ENCODE data around the gene JAK3. TPM values are rescaled to one million over a fixed set of nuclear protein-coding genes. Genes with fewer than 3 reads are reported as not detected.

JAK3 gene
- total and polyA plus RNA-seq, 10 of the 15 experiments (the other 5 are each of a cell fraction or from before 2014, with no cell fraction given) = 7.8 to 67.9 (median 33.3) TPM

DNA sequence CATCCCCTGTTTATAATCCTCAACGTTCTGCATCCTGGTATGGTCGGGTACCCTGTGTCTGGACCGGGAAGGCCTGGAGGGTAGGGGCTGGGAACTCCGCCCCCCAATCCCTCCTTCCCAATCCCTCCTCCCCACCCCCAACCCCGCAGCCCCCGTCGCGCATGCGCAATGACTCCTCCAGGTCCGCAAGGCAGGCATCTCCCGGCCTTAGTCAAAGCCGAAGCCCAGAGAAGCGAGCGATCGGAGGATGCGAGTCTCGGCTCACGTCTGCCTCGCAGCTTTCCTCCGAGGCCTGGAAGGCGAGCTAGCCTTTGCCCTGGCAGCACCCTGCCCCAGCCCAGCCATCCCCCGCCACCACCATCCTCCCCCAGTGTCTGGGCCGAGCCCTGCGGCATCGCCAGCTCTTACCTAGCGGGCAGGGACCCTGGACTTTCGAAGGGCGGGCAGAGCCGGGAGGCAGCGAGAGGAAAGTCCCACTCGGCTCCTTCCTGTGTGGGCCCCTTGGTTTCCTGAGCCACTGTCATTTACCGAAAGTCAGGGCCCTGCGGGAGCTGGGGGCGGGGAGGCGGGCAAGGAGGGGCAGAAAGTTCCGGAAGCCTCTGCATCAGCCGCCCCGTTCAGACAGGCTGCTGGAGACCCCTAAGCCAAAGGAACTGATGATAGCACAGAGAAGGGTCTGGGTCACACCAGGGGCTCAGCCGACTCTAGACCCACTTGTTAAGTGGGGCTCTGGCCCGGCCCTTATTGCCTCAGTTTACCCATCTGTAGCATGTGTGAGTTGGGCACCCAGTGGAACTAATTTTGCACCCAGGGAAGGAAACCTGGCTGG is at the start of gene JAK3 (continued):
- TF ChIP-seq, protein P1, sequence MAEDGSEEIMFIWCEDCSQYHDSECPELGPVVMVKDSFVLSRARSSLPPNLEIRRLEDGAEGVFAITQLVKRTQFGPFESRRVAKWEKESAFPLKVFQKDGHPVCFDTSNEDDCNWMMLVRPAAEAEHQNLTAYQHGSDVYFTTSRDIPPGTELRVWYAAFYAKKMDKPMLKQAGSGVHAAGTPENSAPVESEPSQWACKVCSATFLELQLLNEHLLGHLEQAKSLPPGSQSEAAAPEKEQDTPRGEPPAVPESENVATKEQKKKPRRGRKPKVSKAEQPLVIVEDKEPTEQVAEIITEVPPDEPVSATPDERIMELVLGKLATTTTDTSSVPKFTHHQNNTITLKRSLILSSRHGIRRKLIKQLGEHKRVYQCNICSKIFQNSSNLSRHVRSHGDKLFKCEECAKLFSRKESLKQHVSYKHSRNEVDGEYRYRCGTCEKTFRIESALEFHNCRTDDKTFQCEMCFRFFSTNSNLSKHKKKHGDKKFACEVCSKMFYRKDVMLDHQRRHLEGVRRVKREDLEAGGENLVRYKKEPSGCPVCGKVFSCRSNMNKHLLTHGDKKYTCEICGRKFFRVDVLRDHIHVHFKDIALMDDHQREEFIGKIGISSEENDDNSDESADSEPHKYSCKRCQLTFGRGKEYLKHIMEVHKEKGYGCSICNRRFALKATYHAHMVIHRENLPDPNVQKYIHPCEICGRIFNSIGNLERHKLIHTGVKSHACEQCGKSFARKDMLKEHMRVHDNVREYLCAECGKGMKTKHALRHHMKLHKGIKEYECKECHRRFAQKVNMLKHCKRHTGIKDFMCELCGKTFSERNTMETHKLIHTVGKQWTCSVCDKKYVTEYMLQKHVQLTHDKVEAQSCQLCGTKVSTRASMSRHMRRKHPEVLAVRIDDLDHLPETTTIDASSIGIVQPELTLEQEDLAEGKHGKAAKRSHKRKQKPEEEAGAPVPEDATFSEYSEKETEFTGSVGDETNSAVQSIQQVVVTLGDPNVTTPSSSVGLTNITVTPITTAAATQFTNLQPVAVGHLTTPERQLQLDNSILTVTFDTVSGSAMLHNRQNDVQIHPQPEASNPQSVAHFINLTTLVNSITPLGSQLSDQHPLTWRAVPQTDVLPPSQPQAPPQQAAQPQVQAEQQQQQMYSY (CRISPR knock-in tag; IDR thresholded peaks at IDR 0.05) = no peak
- TF ChIP-seq MEF2B (IDR thresholded peaks at IDR 0.05; ENCODE audit: partially characterized antibody, poor library complexity, severe bottlenecking) = peak; percentile 89
- TF ChIP-seq TCF3 (IDR thresholded peaks at IDR 0.05; ENCODE audit: borderline replicate concordance, insufficient read depth, low read depth, low read length) = 0 out of 2 replicates have a peak, but pooled peaks have one; percentile 21
- TF ChIP-seq RFX5 (IDR thresholded peaks at IDR 0.05; ENCODE audit: low read depth, low read length) = 0 out of 2 replicates have a peak, but pooled peaks have one; percentile 10
- peak; percentile 89 for TF ChIP-seq SMARCA5 (IDR thresholded peaks at IDR 0.05)
- TF ChIP-seq POLR2A (IDR thresholded peaks at IDR 0.05; ENCODE audit: low read depth, low read length) = peak; percentile 93
- 0 out of 2 replicates have a peak, but pooled peaks have one; percentile 23 for TF ChIP-seq MEF2A (IDR thresholded peaks at IDR 0.05; ENCODE audit: insufficient read depth, low read depth, low read length)
- TF ChIP-seq, protein P2, sequence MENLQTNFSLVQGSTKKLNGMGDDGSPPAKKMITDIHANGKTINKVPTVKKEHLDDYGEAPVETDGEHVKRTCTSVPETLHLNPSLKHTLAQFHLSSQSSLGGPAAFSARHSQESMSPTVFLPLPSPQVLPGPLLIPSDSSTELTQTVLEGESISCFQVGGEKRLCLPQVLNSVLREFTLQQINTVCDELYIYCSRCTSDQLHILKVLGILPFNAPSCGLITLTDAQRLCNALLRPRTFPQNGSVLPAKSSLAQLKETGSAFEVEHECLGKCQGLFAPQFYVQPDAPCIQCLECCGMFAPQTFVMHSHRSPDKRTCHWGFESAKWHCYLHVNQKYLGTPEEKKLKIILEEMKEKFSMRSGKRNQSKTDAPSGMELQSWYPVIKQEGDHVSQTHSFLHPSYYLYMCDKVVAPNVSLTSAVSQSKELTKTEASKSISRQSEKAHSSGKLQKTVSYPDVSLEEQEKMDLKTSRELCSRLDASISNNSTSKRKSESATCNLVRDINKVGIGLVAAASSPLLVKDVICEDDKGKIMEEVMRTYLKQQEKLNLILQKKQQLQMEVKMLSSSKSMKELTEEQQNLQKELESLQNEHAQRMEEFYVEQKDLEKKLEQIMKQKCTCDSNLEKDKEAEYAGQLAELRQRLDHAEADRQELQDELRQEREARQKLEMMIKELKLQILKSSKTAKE (IDR thresholded peaks at IDR 0.05; ENCODE audit: low read depth, poor library complexity, severe bottlenecking) = peak; percentile 48
- TF ChIP-seq, protein P3, sequence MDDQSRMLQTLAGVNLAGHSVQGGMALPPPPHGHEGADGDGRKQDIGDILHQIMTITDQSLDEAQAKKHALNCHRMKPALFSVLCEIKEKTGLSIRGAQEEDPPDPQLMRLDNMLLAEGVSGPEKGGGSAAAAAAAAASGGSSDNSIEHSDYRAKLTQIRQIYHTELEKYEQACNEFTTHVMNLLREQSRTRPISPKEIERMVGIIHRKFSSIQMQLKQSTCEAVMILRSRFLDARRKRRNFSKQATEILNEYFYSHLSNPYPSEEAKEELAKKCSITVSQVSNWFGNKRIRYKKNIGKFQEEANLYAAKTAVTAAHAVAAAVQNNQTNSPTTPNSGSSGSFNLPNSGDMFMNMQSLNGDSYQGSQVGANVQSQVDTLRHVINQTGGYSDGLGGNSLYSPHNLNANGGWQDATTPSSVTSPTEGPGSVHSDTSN (IDR thresholded peaks at IDR 0.05; ENCODE audit: insufficient replicate concordance, low read depth, low read length) = peak; percentile 51
- TF ChIP-seq TAF1 (IDR thresholded peaks at IDR 0.05; ENCODE audit: borderline replicate concordance, low read depth, low read length) = peak; percentile 72; the same call in 1 of the 2 replicates
- TF ChIP-seq, protein P4, sequence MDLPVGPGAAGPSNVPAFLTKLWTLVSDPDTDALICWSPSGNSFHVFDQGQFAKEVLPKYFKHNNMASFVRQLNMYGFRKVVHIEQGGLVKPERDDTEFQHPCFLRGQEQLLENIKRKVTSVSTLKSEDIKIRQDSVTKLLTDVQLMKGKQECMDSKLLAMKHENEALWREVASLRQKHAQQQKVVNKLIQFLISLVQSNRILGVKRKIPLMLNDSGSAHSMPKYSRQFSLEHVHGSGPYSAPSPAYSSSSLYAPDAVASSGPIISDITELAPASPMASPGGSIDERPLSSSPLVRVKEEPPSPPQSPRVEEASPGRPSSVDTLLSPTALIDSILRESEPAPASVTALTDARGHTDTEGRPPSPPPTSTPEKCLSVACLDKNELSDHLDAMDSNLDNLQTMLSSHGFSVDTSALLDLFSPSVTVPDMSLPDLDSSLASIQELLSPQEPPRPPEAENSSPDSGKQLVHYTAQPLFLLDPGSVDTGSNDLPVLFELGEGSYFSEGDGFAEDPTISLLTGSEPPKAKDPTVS (IDR thresholded peaks at IDR 0.05; ENCODE audit: low read depth, low read length) = peak; percentile 92
- TF ChIP-seq JUNB (IDR thresholded peaks at IDR 0.05) = no peak
- TF ChIP-seq CHD1 (IDR thresholded peaks at IDR 0.05; ENCODE audit: low read depth, low read length) = 0 out of 2 replicates have a peak, but pooled peaks have one; percentile 66
- TF ChIP-seq EP300 (IDR thresholded peaks at IDR 0.05; ENCODE audit: borderline replicate concordance in 1 of 2, control insufficient read depth in 1 of 2, low read depth in 2 of 2, low read length in 2 of 2) = peak; percentile 14 to 77; a peak in 2 of 4 replicates
- TF ChIP-seq SMAD1 (IDR thresholded peaks at IDR 0.05; ENCODE audit: low read depth, partially characterized antibody) = peak; percentile 39
- TF ChIP-seq CREB1 (IDR thresholded peaks at IDR 0.05; ENCODE audit: low read depth) = peak; percentile 62
- peak; percentile 88 for TF ChIP-seq EED (IDR thresholded peaks at IDR 0.05; ENCODE audit: low read depth)
- TF ChIP-seq EGR1 (IDR thresholded peaks at IDR 0.05; ENCODE audit: borderline replicate concordance in 1 of 2, low read depth in 2 of 2, low read length in 2 of 2) = peak in 1 of 2 experiments; percentile 70; a peak in 1 of 3 replicates
- TF ChIP-seq EZH2 (IDR thresholded peaks at IDR 0.05; ENCODE audit: borderline replicate concordance, control insufficient read depth, low read depth, low read length) = no peak
- 0 out of 2 replicates have a peak, but pooled peaks have one; percentile 26 for TF ChIP-seq POLR2AphosphoS2 (IDR thresholded peaks at IDR 0.05; ENCODE audit: low read depth, low read length)

Data from GM12878 (cell line).